ENCODE data around the gene RHOBTB1.

RHOBTB1 gene

GRCh38 chr10:60905580-60905979 is 38.4 kb downstream of the RHOBTB1 start:
- no peak for DNase-seq

DNA sequence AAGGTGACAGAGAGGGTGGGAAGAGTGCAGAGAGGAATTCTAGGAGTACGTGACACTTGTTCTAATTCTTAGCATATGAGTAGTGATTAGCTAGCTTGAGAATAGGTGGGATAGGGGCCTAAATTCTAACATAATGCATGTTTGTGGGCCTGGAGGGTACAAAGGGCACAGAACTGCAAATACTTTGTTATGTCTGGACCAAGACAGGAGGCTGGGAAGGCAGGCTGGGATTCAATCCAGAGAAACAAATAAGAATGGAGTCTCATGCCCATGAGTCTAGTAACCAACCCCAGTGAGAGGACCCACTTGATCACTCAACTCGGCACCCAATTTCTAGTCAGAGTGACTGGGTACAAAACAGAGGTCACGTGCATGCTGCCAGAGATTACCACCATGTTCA is 40.9 kb downstream of the RHOBTB1 start:
- DNase-seq, result no peak

DNA sequence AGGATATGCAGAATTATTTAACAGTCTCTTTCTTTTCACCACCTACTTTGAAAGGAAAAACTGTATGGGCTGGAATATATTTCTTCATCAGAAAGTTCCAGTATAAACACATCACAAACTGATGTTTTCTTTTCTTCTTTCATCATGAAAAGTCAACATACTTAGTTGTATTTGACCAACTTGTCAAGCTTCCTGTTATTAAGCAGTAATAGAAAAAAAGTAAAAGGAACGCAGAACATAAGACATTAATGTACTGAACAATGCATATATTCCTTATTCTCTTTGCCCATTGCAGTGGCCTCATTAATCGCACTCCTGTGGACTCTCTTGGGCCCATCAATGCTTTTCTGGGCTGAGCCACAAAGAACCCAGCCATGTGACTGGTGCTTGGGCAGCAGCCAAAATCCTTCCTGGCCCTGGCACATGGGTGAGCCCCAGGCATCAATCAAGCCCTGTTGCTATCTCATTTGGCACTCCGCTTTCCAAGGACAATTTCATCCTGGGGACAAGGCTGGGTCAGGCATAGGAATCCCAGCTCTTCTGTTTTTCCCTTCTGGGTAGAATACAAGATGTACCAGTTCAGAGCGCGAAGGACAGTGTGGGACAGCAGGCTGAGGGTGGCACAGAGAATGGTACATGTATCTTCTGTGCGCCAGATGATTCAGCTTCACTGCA is 42.3 kb downstream of the RHOBTB1 start:
- DNase-seq, result no peak

DNA sequence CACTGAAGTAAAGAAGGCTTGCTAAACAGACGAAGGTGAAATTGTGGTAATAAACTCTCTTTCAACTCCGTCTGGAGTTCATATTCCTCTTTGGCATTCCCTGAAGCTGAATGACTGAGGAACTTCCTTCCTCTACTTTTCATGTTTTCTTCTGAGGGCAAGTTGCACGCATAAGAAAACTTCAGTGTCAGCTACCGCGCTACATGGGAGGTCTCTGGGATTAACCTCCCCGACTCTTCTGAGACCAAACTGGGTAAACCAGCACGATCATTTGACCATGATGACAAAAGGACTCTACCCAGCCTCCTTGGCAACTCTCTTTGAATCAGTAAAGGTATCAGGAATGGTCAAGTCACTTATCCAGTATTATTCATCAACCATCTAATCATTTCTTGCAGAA is 44.7 kb downstream of the RHOBTB1 start:
- DNase-seq, result no peak

GRCh38 chr10:60898321-60898720 is 45.7 kb downstream of the RHOBTB1 start:
- no peak for DNase-seq

GRCh38 chr10:60896810-60897209 is 47.2 kb downstream of the RHOBTB1 start:
- DNase-seq, result no peak

GRCh38 chr10:60896033-60896432 is 48.0 kb downstream of the RHOBTB1 start:
- no peak for DNase-seq

- DNase-seq, result no peak
These were observed 49.2 kb downstream of the RHOBTB1 start for GRCh38 chr10:60894786-60895185.

- DNase-seq, result no peak
These were observed 50.8 kb downstream of the RHOBTB1 start for GRCh38 chr10:60893231-60893630.

- DNase-seq, result no peak
These were observed 51.4 kb downstream of the RHOBTB1 start for GRCh38 chr10:60892571-60892970.

- DNase-seq, result no peak
These were observed 53.2 kb downstream of the RHOBTB1 start for GRCh38 chr10:60890811-60891210.

- no peak for DNase-seq
These were observed 60.8 kb downstream of the RHOBTB1 start for GRCh38 chr10:60883187-60883586.

DNA sequence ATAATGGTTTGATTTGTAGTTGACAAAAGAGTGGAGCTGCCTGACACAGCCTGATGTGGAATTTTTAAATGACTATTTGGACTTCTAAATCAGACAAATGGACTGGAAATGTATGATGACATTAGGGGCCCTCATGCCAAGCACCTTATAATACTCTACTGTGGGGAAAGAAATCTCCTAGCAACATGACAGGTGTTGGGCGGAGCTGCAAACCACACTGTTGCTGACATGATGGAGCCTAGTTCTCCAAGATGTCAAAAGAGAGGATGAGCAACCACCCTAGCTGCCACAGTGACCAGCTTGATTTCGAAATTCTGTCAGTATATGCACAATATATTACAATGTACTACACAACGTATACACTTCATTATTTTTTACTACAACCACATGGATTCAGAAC is 65.8 kb downstream of the RHOBTB1 start:
- no peak for DNase-seq

DNA sequence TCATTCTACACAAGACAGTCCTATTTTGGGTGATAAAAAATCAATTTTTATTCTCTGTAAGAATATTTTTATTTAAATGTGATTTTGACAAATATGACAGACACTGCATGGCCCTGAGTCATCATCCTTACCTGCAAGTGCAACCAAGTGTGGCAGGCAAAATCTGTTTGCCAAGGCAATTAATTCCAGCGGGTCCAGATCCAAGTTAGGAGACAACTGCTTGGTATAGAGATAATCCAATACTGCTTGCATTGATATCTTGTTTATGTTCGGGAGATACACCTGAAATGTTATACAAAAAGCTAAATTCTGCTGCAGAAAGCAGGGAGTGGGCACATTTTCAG is 66.2 kb downstream of the RHOBTB1 start:
- DNase-seq, result no peak

DNA sequence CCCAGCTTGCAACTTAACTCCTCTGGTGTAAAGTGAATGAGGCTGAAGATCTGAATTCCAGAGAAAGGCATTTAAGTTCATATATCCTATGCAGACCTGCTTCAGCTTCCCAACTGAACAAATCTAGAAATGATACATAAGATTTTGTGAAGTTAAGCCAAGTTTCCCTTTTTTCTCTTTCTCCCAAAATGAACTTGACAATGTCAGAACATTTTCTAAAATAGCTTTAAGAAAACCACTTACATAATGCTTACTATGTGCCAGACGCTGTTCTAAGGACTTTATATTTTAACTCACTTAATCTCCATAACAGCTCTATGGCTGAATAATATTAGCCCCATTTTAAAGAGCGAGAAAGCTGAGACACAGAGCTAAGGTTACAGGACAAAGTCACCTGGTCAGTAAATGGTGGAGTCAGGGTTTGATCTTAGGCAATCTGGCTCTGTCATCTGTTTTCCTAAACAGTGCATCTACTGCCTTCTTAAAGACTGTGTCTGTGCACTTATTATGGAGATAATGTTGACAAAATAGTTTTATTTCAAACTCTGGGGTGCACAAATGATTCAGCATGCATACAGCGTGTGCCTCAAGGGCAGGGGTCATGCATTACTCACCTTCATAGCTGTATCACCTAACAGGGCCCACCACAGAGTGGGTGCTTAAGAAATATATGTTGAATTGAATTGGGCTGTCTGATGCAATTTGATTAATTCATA is 66.8 kb downstream of the RHOBTB1 start:
- DNase-seq, result no peak

DNA sequence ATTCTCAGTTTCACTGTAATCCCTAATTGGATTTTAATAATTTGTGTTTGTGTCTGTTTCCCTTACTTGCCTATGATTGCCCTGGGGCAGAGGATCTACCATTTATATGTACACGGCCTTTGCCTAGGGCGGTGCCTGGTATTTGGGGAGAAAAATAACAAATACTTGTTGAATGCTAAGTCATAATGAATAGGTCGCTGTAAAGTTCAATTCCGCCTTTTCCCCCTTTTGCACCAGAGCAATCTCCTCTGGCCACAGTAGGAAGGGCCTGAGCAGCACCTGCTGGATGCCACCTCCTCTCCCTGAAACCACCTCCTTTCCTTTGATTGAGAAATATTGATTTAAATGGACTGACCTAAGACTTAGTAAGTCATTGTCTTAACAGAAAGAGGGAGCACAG is 70.2 kb downstream of the RHOBTB1 start:
- DNase-seq, result no peak

- DNase-seq, result no peak
These were observed 71.5 kb downstream of the RHOBTB1 start for GRCh38 chr10:60872451-60872850.

DNA sequence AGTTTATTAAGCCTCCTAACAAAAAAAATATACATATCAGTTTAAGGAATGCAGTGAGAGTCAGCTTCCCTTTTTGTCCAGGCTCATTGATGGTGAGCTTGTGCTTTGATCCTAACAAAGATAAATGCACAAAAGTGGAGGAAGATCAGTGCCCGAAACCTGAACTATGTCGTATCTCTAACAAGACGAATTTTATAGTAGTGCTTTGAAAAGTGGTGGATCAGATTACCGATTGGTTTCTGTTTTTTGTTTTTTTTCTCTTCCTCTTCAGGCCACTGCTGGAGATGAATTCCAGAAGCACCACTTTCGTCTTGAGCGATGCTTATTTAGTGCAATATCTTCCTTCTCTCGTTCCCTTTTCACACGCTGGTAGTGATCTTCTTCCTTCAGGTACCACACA is 72.8 kb downstream of the RHOBTB1 start:
- no peak for DNase-seq

DNA sequence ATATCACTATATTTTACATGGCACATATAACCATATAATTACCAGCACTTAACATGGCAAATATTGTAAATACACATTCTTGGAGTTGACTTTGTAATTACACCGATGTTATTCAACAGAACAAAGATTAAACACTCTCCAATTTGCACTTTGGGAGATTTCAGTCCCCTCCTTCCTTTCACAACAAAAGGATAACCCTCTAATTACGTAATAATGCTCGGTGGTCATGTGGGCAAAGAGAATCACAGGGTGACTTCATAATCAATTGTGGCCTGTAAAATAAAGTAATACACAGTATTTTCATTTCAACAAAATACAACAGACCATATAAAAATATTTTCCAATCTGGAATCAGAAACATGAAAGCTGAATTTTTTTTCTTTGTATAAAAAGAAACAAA is 73.2 kb downstream of the RHOBTB1 start:
- DNase-seq, result no peak

DNA sequence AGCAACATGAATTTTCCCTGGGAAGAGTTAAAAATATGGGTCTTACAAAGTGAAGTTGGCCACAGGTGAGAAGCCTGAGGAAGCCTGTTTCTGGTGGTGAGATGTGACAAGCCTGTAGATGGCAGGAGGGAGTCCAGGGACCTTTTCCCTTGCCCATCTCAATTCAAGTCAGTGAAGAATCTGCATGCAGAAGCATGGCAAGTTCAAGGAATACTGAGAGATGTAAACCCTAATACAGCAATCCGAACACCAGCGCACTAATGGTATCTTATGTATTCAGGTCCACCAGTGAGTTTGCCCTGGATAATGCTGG is 73.6 kb downstream of the RHOBTB1 start:
- no peak for DNase-seq

DNA sequence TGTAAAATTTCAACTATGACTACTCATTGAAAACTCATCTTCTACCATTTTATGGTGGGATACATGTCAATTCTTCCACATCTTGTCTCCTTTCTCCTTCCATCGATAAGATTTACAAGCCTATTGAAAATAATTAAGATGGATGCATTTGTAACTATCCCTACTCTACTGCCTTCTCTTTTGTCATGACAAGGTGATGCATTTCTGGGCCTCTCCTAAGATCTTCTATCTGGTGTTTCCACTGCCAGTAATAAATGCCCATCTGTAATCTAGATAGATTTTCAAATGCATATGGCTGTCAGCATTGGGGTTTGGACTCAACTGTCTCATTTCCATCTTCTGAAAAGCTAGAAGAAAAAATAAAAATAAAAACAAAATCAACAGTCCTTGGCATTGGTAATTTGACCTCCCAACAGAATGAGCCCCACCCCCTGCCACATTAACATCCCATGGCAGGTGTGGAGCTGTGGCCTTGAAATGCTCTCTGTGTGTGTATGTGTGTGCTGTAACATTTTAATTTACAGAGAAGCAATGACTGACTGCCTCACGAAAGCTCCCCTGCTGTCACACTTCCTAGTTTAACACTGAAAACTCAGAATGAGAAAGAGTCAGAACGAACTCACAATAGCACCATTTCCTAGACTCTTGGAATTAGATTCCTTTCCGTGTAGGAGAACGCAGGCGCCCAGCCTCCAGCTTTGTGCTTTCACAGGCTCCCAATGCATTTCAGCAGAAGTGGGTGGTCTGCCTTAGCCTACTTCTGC is 74.2 kb downstream of the RHOBTB1 start:
- DNase-seq, result no peak

DNA sequence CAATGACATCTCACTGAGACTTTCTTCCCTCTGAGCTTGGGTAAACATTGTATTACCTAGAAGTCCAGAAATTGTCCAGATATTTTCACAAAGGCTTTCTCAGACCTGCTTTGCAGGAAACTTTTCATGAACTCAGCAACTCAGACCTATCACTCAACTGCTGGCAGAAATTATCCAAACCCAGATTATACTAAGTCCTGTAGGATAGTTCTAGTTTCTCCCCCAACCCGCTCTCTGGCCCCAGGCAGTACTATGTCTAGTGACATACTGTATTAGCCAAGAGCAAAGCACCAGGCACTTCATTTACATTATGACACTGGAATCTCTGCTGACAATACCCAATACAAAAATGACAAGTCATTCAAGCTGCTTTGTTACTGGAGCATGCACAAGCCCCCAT is 75.0 kb downstream of the RHOBTB1 start:
- no peak for DNase-seq

- DNase-seq, result no peak
These were observed 78.7 kb downstream of the RHOBTB1 start for GRCh38 chr10:60865198-60865783.

GRCh38 chr10:60863796-60864195 is 80.2 kb downstream of the RHOBTB1 start:
- no peak for DNase-seq
